Activated CD4-positive, alpha-beta T cell treated with anti-CD3 and anti-CD28 coated beads, Interleukin-10, Interleukin-2, amounts not matched to agents 100 ng/mL and 50 ng/mL, durations not matched to agents 16 hours and 8 hours (primary cell): Measurements from ENCODE around the gene LRRC37A3.
"Not testable (repeated sequence)": the region's sequence is repeated elsewhere in the genome, so short reads cannot be mapped to it uniquely, and the experiment has no call there.

ENCODE experiments used
- DNase-seq: peaks from one replicate; pipeline ENCODE4 v3.0.0-alpha.2; 2020

LRRC37A3 gene

GRCh38 chr17:64919289-64920025 is at the start of gene LRRC37A3:
LRRC37A3 (minus strand) TSS chr17:64919478; CDS start chr17:64897257, 22,221 bp downstream.
- DNase-seq = peak; percentile 100

- DNase-seq = peak; percentile 91
Measured at GRCh38 chr17:64965873-64966287, 46.6 kb upstream of the LRRC37A3 start.

GRCh38 chr17:64965256-64965872 is 46.1 kb upstream of the LRRC37A3 start:
- not testable (repeated sequence) for DNase-seq

GRCh38 chr17:64964796-64965195 is 45.5 kb upstream of the LRRC37A3 start:
- DNase-seq = no peak

GRCh38 chr17:64963814-64964213 is 44.5 kb upstream of the LRRC37A3 start:
- not testable (repeated sequence) for DNase-seq

GRCh38 chr17:64961563-64962378 is 42.5 kb upstream of the LRRC37A3 start:
- peak; percentile 87 for DNase-seq

- no peak for DNase-seq
Measured at GRCh38 chr17:64951877-64952276, 32.6 kb upstream of the LRRC37A3 start.

GRCh38 chr17:64950871-64951270 is 31.6 kb upstream of the LRRC37A3 start:
- no peak for DNase-seq

GRCh38 chr17:64947152-64947551 is 27.9 kb upstream of the LRRC37A3 start:
- DNase-seq = no peak

- DNase-seq = no peak
Measured at GRCh38 chr17:64941761-64942160, 22.5 kb upstream of the LRRC37A3 start.

GRCh38 chr17:64941045-64941444 is 21.8 kb upstream of the LRRC37A3 start:
- no peak for DNase-seq

GRCh38 chr17:64940055-64940454 is 20.8 kb upstream of the LRRC37A3 start:
- no peak for DNase-seq

- DNase-seq = peak; percentile 40
Measured at GRCh38 chr17:64938925-64939474, 19.7 kb upstream of the LRRC37A3 start.

- DNase-seq = peak; percentile 45
Measured at GRCh38 chr17:64938290-64938689, 19.0 kb upstream of the LRRC37A3 start.

GRCh38 chr17:64936117-64936516 is 16.8 kb upstream of the LRRC37A3 start:
- DNase-seq = no peak

- not testable (repeated sequence) for DNase-seq
Measured at GRCh38 chr17:64934284-64934778, 15.1 kb upstream of the LRRC37A3 start.

GRCh38 chr17:64932850-64933249 is 13.6 kb upstream of the LRRC37A3 start:
- DNase-seq = not testable (repeated sequence)

- not testable (repeated sequence) for DNase-seq
Measured at GRCh38 chr17:64930374-64930773, 11.1 kb upstream of the LRRC37A3 start.

GRCh38 chr17:64929419-64930209 is 10.3 kb upstream of the LRRC37A3 start:
- DNase-seq = peak; percentile 22

GRCh38 chr17:64928701-64929100 is 9.4 kb upstream of the LRRC37A3 start:
- DNase-seq = not testable (repeated sequence)

- peak; percentile 85 for DNase-seq
Measured at GRCh38 chr17:64927444-64927843, 8.2 kb upstream of the LRRC37A3 start.

- not testable (repeated sequence) for DNase-seq
Measured at GRCh38 chr17:64926430-64926829, 7.2 kb upstream of the LRRC37A3 start.
